ENCODE data around the gene CABLES2. TPM values are rescaled to one million over a fixed set of nuclear protein-coding genes. Genes with fewer than 3 reads are reported as not detected.

CABLES2 gene
- total RNA-seq, 2 donors from 2014 or later = 1.6 to 2.6 TPM

- H3K4me1 ChIP-seq = peaks cover under 1% of the 10 kb centered on the region
- no peak for ATAC-seq
- no peak overlapping the region for H3K4me3 ChIP-seq
- H3K9me3 ChIP-seq = no peaks in the 10 kb centered on the region
- H3K27ac ChIP-seq = no peak overlapping the region
- H3K27me3 ChIP-seq = no peaks in the 10 kb centered on the region
- intact Hi-C loops (cut with DNase I) = no loop called here
- no peak for DNase-seq
- no peaks in the 10 kb centered on the region for H3K36me3 ChIP-seq (replicated peaks in 1 of 2; ENCODE audit: insufficient read depth in 1 of 2, low read depth in 2 of 2)
- WGBS, 2 donors = 91 to 95% methylated on average over 10 to 24 of the region's 24 CpGs
- TF ChIP-seq CTCF (IDR thresholded peaks at IDR 0.05) (peak in 1 of 7 experiments; percentile 7), POLR2A (IDR thresholded peaks at IDR 0.05) (no peak)
Measured at GRCh38 chr20:62420846-62421715, 14.0 kb upstream of the CABLES2 start.

- intact Hi-C loops (cut with DNase I) = no loop called here
- TF ChIP-seq CTCF (IDR thresholded peaks at IDR 0.05) (no peak), POLR2A (IDR thresholded peaks at IDR 0.05) (no peak)
- no peak overlapping the region for H3K27ac ChIP-seq
- WGBS, 2 donors = 83 to 100% methylated on average over 2 to 9 of the region's 9 CpGs
- no peaks in the 10 kb centered on the region for H3K9me3 ChIP-seq
- ATAC-seq (no peak), DNase-seq (no peak)
- no peaks in the 10 kb centered on the region for H3K4me1 ChIP-seq
- no peak overlapping the region for H3K4me3 ChIP-seq
- H3K36me3 ChIP-seq (replicated peaks in 1 of 2; ENCODE audit: insufficient read depth in 1 of 2, low read depth in 2 of 2) = no peaks in the 10 kb centered on the region
- no peaks in the 10 kb centered on the region for H3K27me3 ChIP-seq
Measured at GRCh38 chr20:62419759-62420158, 12.7 kb upstream of the CABLES2 start.

GRCh38 chr20:62418709-62419487, 11.8 kb upstream of the CABLES2 start:
- DNase-seq = no peak
- no peak for TF ChIP-seq CTCF (IDR thresholded peaks at IDR 0.05)
- TF ChIP-seq POLR2A (IDR thresholded peaks at IDR 0.05) = no peak
- ATAC-seq = no peak
- Histone ChIP-seq H3K4me1 (no peaks in the 10 kb centered on the region), H3K36me3 (replicated peaks in 1 of 2; ENCODE audit: insufficient read depth in 1 of 2, low read depth in 2 of 2) (no peaks in the 10 kb centered on the region), H3K9me3 (no peaks in the 10 kb centered on the region), H3K4me3 (no peak overlapping the region), H3K27ac (no peak overlapping the region), H3K27me3 (no peaks in the 10 kb centered on the region)
- 70 to 76% methylated on average over 9 to 13 of the region's 19 CpGs for WGBS, 2 donors
- intact Hi-C loops (cut with DNase I) = no loop called here

- Histone ChIP-seq H3K36me3 (replicated peaks in 1 of 2; ENCODE audit: insufficient read depth in 1 of 2, low read depth in 2 of 2) (no peaks in the 10 kb centered on the region), H3K9me3 (no peaks in the 10 kb centered on the region), H3K27ac (no peak overlapping the region), H3K4me3 (no peak overlapping the region), H3K27me3 (no peaks in the 10 kb centered on the region), H3K4me1 (no peaks in the 10 kb centered on the region)
- ATAC-seq (no peak), DNase-seq (no peak)
- WGBS, 2 donors = 78 to 90% methylated on average over 8 to 23 of the region's 25 CpGs
- TF ChIP-seq CTCF (IDR thresholded peaks at IDR 0.05) (no peak), POLR2A (IDR thresholded peaks at IDR 0.05) (no peak)
- intact Hi-C loops (cut with DNase I) = no loop called here
Measured at GRCh38 chr20:62417981-62418708, 11.1 kb upstream of the CABLES2 start.
